ENCODE data around the gene TTYH2.

GRCh38 chr17:74170924-74171323, 42.4 kb upstream of the TTYH2 start:
- TF ChIP-seq CTCF (IDR thresholded peaks at IDR 0.05) = no peak
- no peak for TF ChIP-seq POLR2A (IDR thresholded peaks at IDR 0.05)
- no peak for TF ChIP-seq POLR2AphosphoS5 (IDR thresholded peaks at IDR 0.05; ENCODE audit: insufficient read depth in 1 of 2, low read depth in 1 of 2)

Data from vagina (tissue), 2 donors.